Measurements from ENCODE around the gene SPECC1.

- TF ChIP-seq CTCF (IDR thresholded peaks at IDR 0.05) = no peak
- TF ChIP-seq POLR2A (IDR thresholded peaks at IDR 0.05) = no peak
Measured at GRCh38 chr17:20241855-20242254, 232.7 kb downstream of the SPECC1 start.
